A673 (cell line): ENCODE measurements around the gene RAC2.

ENCODE experiments used
- CTCF ChIP-seq: fragments of 300-800, 200-600 bp; sonication (generic); conservative IDR thresholded peaks from 2 replicates; pipeline ENCODE4 v1.5.1; 2017; ENCODE audit warnings: low read depth, mild to moderate bottlenecking, antibody characterized with exemption, low read length, moderate library complexity, mixed read lengths
- EZH2 ChIP-seq: fragments of 200-600 bp; sonication (generic); IDR thresholded peaks from 2 replicates; pipeline ENCODE4 v1.6.1; 2017; ENCODE audit warnings: borderline replicate concordance, low read depth, mild to moderate bottlenecking, mixed read lengths, antibody characterized with exemption, low read length; ENCODE audit not compliant: poor library complexity, severe bottlenecking

GRCh38 chr22:37254209-37254866 is 10.3 kb upstream of the RAC2 start:
- TF ChIP-seq CTCF: no peak
- no peak for TF ChIP-seq EZH2
